Measurements from ENCODE around the gene HNRNPC. TPM values are rescaled to one million over a fixed set of nuclear protein-coding genes. Genes with fewer than 3 reads are reported as not detected.
"Not testable (repeated sequence)": the region's sequence is repeated elsewhere in the genome, so short reads cannot be mapped to it uniquely, and the experiment has no call there.

Gene HNRNPC
- total RNA-seq, 1 donor, result 273 TPM

DNA sequence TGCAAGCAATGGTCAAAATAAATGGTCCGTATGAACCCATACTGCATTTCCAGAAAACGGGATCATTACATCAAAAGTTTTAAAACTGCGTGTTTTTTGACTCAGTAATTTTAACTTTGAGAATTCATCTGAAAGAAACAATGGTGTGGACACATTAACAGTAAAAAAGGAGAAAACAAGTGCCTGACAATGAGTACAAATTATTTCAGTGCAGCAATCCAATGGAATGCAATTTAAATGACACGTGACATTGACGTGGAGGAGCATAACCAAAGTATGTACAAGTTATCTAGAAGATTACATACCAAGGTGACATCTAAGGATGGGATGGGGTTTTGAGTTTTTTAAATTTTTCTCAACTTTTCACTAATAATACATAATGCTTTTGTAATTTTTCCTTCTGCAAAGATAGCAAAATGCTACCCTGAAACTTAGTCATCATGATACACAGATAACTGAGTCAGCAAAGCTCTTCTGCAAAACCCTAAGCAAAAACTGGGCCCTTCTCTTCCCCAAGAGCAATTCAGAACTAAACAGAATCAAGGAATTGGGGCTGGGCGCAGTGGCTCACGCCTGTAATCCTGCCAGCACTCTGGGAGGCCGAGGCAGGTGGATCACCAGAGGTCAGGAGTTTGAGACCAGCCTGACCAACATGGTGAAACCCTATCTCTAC lies 20.4 kb downstream of the HNRNPC start:
- DNase-seq (ENCODE audit: low read depth in 2 of 3, low spot score in 2 of 3), result no peak

DNA sequence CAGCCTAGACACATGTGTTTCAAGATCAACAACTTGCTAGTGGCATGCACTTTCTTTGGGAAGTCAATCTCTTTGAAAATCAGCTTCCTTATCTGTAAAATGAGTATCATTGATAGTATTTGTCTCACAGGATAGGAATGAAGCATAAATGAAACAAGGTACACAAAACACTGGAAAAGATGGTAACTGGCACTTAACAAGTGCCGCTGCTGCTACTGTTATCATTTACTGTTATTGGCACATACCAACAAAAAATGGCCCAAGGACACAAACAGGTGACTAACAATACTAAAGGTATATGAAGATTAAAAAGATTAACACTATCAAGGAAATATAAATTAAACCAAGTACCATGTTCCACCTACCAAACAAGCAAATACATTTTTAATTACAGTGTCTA lies 20.9 kb downstream of the HNRNPC start:
- no peak for DNase-seq (ENCODE audit: low read depth in 2 of 3, low spot score in 2 of 3)

DNA sequence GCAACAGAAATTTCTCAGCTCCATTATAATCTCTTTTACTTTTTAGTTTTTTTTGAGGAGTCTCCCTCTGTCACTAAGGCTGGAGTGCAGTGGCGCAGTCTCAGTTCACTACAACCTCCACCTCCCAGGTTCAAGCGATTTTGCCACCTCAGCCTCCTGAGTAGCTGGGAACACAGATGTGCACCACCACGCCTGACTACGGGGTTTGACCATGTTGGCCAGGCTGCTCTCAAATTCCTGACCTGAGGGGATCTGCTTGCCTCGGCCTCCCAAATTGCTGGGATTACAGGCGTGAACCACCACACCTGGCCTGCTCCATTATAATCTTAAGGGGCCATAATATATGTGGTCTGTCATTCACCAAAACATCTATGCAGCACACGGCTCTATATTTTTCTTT lies 23.4 kb downstream of the HNRNPC start:
- DNase-seq (ENCODE audit: low read depth in 2 of 3, low spot score in 2 of 3), result no peak

DNA sequence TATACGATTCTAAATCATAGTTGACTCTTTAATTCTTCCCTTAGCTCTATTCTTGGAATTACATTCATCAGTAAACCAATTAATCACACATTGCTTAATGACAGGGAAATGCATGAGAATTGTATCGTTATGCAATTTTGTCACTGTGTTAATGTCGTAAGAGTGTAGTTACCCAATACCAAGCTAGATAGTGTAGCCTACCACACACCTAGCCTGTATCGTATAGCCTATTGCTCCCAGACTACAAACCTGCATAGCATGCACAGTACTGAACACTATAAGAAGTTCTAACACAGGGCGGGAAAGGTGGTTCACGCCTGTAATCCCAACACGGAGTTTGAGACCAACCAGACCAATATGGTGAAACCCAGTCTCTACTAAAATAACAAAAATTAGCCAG lies 24.7 kb downstream of the HNRNPC start:
- DNase-seq (ENCODE audit: low read depth in 2 of 3, low spot score in 2 of 3), result no peak

DNA sequence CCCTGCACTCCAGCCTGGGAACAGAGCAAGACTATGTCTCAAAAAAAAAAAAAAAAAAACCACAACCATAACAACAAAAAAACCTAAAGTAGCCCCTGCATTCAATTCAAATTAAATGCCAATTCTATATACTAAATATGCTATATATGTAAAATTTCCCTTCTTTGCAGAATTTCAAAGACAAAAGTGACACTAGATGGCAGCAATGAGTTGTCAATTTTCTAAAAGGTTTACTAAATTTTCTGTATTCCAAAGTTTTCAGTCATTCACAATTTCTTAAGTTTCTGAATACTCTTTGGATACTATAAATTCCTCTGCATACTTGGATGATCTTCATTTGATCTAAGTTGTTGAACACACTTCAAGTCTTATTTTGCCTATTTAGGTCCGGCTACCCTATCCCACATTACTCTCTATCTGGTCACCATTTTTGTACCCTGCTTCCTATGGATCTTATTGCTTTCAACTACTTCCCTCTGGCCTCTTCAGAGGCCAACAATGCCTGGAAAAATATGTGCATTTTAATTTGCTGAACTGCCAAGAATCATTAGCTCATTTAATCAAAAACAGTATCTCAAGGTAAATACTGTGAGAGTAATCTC lies 27.9 kb downstream of the HNRNPC start:
- DNase-seq (ENCODE audit: low read depth in 2 of 3, low spot score in 2 of 3), result peak in 2 of 3 donors; percentile 32 to 73

DNA sequence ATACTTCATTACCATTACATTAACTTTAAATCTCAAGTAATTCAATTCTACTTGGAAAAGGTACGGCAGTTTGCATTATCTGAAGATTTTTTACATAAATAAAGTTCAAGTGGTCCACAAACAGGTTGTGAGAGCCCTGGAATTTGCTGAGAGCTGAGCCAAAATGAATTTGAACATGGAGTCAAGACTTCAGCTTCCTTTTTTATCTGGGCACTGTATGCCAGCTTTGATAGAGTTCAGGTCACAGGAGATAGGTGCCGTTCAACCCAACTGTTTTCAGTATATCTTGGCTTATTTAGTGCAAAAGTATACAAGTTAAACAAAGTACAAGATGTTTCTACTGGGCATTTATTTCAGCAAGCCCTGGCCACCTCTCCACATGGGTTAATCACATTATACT lies 28.8 kb downstream of the HNRNPC start:
- DNase-seq (ENCODE audit: low read depth in 2 of 3, low spot score in 2 of 3), result no peak

- DNase-seq (ENCODE audit: low read depth in 2 of 3, low spot score in 2 of 3), result no peak
Measured at GRCh38 chr14:21238823-21239518, 30.3 kb downstream of the HNRNPC start.

DNA sequence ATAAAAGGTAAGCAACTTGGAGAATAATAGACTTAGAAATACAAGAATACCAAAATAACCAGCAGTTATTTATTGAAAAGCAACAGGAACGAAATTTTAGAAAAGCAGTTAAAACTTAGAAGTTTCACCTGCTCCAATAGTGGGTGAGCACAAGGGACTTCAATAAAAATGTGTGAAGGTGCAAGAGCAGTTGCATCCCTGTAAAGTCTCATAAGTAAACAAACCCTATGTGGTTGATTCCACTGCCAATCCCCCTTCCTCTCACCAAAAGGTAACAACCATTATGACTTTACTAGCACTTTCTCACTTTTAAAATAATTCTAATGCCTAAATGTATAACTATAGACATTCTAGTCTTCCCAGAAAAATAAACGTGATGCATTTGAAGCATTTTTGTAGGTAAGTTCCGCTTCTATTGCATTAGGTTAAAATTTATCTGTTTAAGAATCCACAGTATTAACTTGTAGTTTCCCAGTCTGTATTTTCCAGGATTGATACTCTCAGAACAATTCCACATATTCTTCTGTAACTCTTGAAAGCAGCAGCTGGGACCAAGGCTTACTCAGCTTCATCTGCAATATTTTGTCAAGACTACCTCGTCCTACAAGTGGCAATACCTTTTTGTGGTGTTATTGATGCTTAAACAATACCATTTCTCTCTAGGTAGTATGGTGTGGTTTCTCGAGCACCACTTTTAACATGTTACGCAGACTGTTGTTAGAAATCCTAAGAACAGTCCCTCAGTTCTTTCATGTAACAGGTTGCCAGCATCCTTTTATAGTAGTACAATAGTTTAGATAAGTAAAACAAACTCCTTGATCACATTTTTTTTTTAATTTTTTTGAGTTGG lies 32.1 kb downstream of the HNRNPC start:
- DNase-seq (ENCODE audit: low read depth in 2 of 3, low spot score in 2 of 3), result no peak

DNA sequence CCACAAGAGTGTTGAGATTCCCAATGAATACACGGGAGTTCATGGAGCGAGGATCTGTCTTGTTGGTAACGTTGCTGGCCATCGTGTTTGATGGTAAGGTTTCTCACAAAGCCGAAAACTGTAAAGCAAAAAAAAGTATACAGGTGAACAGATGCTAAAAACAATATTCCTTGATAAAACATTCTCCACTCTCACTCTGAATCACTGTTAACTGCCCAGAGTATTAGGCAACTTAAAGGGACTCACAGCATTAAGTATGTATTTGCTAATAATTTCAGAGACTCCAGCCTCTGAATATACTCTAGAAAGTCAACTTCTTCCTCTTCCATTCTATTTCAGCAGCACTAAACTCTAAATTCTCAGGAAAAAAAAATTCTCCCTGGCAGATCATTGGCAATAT lies 35.1 kb downstream of the HNRNPC start:
- DNase-seq (ENCODE audit: low read depth in 2 of 3, low spot score in 2 of 3), result no peak

GRCh38 chr14:21233457-21234076 lies 35.7 kb downstream of the HNRNPC start:
- peak in 2 of 3 donors; percentile 13 to 16 for DNase-seq (ENCODE audit: low read depth in 2 of 3, low spot score in 2 of 3)

- DNase-seq (ENCODE audit: low read depth in 2 of 3, low spot score in 2 of 3), result no peak
Measured at GRCh38 chr14:21231020-21231652, 38.1 kb downstream of the HNRNPC start.

GRCh38 chr14:21229821-21230220 lies 39.4 kb downstream of the HNRNPC start:
- no peak for DNase-seq (ENCODE audit: low read depth in 2 of 3, low spot score in 2 of 3)

DNA sequence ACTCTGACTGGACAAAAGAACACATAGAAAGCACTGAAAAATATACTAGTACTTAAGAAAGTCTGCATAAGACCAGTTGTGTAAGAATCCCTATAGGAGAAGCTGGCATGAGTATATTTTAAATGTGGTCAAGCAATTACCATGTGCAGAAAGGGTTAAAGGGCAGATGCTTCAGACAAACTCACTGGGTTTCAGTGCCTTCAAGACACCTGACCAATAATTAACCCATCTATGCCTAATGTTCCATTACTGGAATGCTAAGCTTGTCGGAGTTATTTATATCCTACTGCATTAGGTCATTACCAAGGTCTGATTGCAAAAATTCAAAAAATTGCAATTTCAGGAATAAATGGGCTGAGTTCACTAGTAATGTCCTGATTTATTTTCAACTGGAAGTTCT lies 41.3 kb downstream of the HNRNPC start:
- no peak for DNase-seq (ENCODE audit: low read depth in 2 of 3, low spot score in 2 of 3)

GRCh38 chr14:21227150-21227549 lies 42.1 kb downstream of the HNRNPC start:
- DNase-seq (ENCODE audit: low read depth in 2 of 3, low spot score in 2 of 3), result no peak

- no peak for DNase-seq (ENCODE audit: low read depth in 2 of 3, low spot score in 2 of 3)
Measured at GRCh38 chr14:21226467-21226866, 42.8 kb downstream of the HNRNPC start.

DNA sequence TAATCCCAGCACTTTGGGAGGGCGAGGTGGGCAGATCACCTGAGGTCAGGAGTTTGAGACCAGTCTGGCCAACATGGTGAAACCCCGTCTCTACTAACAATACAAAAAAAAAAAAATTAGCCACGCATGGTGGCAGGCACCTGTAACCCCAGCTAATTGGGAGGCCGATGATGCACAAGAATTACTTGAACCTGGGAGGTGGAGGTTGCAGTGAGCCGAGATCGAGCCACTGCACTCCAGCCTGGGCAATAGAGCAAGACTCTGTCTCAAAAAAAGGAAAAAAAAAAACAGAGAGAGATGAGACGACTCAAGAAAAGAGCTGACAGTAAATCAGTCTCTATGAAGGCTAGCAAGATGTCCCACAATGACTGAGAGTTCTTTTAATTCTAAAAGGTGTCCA lies 44.1 kb downstream of the HNRNPC start:
- not testable (repeated sequence) for DNase-seq (ENCODE audit: low read depth in 2 of 3, low spot score in 2 of 3)

GRCh38 chr14:21220874-21221477 lies 48.3 kb downstream of the HNRNPC start:
- no peak for DNase-seq (ENCODE audit: low read depth in 2 of 3, low spot score in 2 of 3)

- no peak for DNase-seq (ENCODE audit: low read depth in 2 of 3, low spot score in 2 of 3)
Measured at GRCh38 chr14:21219561-21220111, 49.6 kb downstream of the HNRNPC start.

GRCh38 chr14:21219120-21219519 lies 50.1 kb downstream of the HNRNPC start:
- no peak for DNase-seq (ENCODE audit: low read depth in 2 of 3, low spot score in 2 of 3)

DNA sequence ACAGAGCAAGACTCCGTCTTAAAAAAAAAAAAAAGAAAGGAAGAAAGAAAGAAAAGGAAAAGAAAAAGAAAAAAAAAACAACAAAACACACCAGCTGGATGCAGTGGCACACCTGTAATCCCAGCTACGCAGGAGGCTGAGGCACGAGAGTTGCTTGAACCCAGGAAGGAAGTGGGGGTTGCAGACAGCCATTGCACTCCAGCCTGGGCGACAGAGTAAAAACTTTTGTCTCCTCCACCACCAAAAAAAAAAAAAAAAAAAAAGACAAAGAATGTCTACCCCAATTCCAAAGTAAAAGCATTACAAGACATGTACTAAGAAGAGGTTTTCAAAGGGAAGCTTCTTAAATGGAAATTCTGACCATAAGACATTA lies 53.4 kb downstream of the HNRNPC start:
- no peak for DNase-seq (ENCODE audit: low read depth in 2 of 3, low spot score in 2 of 3)
